Stimulated activated naive CD8-positive, alpha-beta T cell treated with anti-CD3 and anti-CD28 coated beads, Interleukin-15, amount 100 ng/mL, for 72 hours (primary cell): ENCODE measurements around the gene RAB3IL1.

Source experiments
- ATAC-seq: fragments of 150-1000 bp; cut with Tn5 transposase; 2 replicates; pipeline ENCODE4 v1.10.0; 2021; ENCODE audit warnings: mild to moderate bottlenecking, moderate library complexity
- DNase-seq, 2 donors: peaks; one replicate each; pipeline ENCODE4 v3.0.0; 2021 to 2022
- H3K27ac Mint-ChIP-seq, 2 donors: one replicate each; pipeline ENCODE4 v1.8.0; 2022; ENCODE audit warnings: mild to moderate bottlenecking in 2 of 2, mixed read lengths in 2 of 2, moderate library complexity in 2 of 2
- H3K27me3 Mint-ChIP-seq: one replicate; pipeline ENCODE4 v1.8.0; 2022; ENCODE audit warnings: mixed read lengths
- H3K4me1 Mint-ChIP-seq: one replicate; pipeline ENCODE4 v1.8.0; 2022; ENCODE audit warnings: mild to moderate bottlenecking, mixed read lengths
- H3K4me3 Mint-ChIP-seq, 2 donors: one replicate each; pipeline ENCODE4 v1.8.0; 2022; ENCODE audit warnings: mild to moderate bottlenecking in 2 of 2, mixed read lengths in 2 of 2, moderate library complexity in 1 of 2
- H3K9me3 Mint-ChIP-seq, 2 donors: one replicate each; pipeline ENCODE4 v1.8.0; 2022; ENCODE audit warnings: mixed read lengths in 2 of 2

Gene RAB3IL1

DNA sequence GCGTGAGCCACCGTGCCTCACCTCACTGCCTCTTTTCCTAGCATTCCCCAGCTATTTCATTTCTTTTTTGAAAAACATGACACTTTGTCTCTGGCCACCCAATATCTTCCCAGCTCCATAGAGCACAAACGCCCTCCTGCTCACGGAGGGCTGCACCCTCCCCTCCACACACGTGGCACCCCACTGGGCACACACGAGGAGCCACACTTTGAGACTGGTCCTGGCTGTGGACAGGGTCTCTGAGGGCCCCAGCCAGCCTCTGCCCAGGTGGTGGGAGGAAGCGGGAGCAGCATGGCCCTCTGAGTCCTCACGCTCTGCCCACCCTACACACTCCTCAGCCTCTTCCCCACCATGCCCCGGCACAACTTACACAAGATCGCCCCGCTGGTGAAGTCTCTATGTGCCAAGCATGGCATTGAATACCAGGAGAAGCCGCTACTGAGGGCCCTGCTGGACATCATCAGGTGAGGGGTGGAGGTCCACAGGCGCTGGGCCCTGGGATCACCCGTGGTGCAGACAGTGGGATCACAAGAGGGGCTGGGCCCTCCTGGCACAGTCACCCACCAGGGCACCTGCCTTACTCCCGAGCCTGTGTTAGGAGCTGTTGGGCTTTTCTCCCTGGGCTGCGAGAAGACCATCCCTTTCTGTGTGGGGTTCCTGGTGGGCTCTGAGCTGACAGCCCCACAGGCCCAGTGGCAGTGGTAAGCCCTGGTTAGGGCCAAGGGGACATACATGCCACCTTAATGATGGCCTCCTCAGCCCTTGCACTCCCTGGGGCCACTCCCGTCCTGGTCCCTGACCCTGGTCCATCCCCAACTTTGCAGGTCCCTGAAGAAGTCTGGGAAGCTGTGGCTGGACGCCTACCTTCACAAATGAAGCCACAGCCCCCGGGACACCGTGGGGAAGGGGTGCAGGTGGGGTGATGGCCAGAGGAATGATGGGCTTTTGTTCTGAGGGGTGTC lies 52.3 kb downstream of the RAB3IL1 start:
- DNase-seq: no peak
- H3K4me3 Mint-ChIP-seq: no peak overlapping the region
- peaks cover under 1% of the 10 kb centered on the region for H3K27me3 Mint-ChIP-seq
- ATAC-seq: no peak
- H3K27ac Mint-ChIP-seq: peak overlapping the region in 1 of 2 donors; percentile 27
- H3K4me1 Mint-ChIP-seq: peaks cover 5% of the 10 kb centered on the region
- no peaks in the 10 kb centered on the region for H3K9me3 Mint-ChIP-seq

DNA sequence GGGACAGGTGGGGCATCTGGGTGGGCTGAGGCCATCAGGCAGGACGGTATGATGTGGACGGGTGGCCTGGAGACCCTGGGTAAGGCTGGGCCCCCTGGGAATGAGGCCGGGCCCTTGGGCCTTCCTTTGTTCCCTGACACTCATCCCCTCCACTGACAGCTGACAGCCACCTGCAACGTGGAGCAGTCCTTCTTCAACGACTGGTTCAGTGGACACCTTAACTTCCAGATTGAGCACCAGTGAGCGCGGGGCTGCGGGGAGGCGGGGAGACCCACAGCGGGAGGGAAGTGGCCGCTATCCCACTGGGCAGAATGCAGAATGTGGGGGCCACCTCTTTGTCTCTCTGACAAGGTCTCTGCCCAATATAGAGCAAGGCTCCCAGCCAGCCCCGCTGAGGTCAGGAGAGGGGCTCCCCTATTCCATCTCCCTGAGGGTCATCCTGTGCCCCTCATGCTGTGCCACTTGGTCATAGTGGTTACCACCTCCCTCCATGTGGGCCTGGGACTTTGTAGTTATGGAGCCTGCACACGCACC lies 53.8 kb downstream of the RAB3IL1 start:
- H3K4me3 Mint-ChIP-seq: no peak overlapping the region
- H3K4me1 Mint-ChIP-seq: peaks cover 5% of the 10 kb centered on the region
- no peak overlapping the region for H3K27ac Mint-ChIP-seq
- H3K27me3 Mint-ChIP-seq: no peaks in the 10 kb centered on the region
- ATAC-seq (no peak), DNase-seq (no peak)
- H3K9me3 Mint-ChIP-seq: no peaks in the 10 kb centered on the region

DNA sequence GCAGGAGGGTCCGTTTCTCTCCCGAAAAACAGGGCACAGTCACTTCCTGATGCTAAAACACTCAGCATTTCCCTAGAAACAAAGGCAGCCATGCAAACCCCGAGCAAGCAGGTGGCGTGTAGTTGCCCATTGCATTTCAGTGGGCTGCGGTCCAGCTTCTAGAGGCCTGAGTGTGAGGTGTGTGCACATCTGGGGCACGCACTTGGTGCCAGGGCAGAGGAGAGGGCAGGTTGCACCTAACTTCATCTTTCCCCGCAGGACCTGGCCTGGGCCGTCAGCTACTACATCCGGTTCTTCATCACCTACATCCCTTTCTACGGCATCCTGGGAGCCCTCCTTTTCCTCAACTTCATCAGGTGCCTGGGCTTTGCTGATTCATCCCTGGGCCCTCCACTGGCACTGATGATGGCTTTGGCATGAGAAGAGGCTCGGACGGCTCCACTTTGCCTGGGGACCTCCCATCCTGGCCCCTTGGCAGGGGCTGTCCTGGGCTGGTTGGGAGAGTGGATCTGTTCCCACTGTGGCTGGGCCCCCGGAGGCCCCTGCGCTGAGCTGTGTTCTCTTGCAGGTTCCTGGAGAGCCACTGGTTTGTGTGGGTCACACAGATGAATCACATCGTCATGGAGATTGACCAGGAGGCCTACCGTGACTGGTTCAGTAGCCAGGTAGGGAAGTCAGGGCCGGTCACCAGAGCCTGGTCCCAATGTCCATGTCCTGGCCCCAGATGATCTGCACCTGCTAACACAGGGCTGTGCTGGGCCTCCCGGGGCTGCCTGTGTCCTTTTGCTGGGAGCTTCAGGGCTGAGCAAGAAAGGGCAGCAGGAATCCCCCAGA lies 54.4 kb downstream of the RAB3IL1 start:
- no peak for ATAC-seq
- Mint-ChIP-seq H3K9me3 (no peaks in the 10 kb centered on the region), H3K27ac (peak overlapping the region in 1 of 2 donors; percentile 34), H3K4me3 (no peak overlapping the region), H3K4me1 (peaks cover 5% of the 10 kb centered on the region), H3K27me3 (no peaks in the 10 kb centered on the region)
- no peak for DNase-seq

DNA sequence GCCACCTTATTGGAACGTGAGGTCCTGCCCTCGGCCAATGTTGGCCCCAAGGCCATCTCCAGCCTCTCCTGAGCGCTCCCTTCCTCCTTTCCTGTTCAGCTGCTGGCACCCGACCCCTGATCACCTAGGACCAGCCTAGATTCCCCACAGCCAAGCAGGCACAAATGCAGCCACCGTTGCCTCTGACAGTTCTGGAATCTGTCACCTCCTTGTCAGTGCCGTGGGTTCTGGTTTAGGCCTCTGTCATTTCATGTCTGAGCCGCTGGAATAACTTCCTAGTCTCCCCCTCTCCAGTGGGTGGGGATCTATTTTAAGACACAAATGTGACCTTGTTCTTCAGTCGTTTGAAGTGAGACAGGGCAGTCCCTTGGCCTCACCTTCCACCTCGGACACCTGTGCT lies 55.7 kb downstream of the RAB3IL1 start:
- no peak overlapping the region for H3K27ac Mint-ChIP-seq
- ATAC-seq: no peak

DNA sequence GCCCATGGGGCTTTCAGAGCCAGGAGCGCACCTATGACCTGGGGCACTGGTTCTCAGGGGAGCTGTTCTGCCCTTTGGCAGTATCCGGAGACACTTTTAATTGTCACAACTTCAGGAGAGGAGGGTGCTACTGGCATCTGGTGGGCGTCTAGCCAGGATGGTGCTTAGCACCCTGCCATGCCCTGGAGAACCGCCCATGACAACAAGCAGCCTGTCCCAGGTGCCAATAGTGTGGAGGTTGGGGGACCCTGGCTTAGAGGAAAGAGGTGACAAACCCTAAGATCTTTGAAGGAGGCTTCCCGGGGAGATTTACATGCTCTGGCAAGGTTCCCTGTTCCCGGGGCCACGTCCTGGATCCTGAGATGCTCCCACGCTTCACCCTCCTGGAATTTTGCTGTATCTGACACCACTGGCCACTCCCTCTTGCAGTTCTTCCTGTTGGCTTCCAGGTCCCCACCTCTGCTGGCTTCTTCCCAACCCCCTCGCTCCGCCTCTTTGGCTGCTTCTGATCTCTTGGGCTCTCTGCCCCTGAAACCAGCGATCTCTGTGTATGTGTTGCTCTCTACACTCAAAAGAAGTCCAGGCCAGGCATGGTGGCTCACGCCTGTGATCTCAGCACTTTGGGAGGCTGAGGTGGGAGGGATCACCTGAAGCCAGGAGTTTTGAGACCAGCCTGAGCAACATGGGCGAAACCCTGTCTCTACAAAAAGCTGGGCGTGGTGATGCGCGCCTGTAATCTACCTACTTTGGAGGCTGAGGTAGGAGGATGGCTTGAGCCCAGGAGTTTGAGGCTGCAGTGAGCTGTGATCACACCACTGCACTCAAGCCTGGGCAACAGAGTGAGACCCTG lies 57.1 kb downstream of the RAB3IL1 start:
- ATAC-seq: no peak
- DNase-seq: no peak
- Mint-ChIP-seq H3K9me3 (no peaks in the 10 kb centered on the region), H3K4me3 (no peak overlapping the region), H3K4me1 (no peaks in the 10 kb centered on the region), H3K27me3 (no peaks in the 10 kb centered on the region), H3K27ac (peak overlapping the region in 1 of 2 donors; percentile 15)

More for the DNA sequence above, 55.7 kb downstream of the RAB3IL1 start:
- no peaks in the 10 kb centered on the region for H3K27me3 Mint-ChIP-seq
- no peak for DNase-seq
- no peak overlapping the region for H3K4me3 Mint-ChIP-seq
- H3K9me3 Mint-ChIP-seq: no peaks in the 10 kb centered on the region
- H3K4me1 Mint-ChIP-seq: peaks cover 5% of the 10 kb centered on the region

DNA sequence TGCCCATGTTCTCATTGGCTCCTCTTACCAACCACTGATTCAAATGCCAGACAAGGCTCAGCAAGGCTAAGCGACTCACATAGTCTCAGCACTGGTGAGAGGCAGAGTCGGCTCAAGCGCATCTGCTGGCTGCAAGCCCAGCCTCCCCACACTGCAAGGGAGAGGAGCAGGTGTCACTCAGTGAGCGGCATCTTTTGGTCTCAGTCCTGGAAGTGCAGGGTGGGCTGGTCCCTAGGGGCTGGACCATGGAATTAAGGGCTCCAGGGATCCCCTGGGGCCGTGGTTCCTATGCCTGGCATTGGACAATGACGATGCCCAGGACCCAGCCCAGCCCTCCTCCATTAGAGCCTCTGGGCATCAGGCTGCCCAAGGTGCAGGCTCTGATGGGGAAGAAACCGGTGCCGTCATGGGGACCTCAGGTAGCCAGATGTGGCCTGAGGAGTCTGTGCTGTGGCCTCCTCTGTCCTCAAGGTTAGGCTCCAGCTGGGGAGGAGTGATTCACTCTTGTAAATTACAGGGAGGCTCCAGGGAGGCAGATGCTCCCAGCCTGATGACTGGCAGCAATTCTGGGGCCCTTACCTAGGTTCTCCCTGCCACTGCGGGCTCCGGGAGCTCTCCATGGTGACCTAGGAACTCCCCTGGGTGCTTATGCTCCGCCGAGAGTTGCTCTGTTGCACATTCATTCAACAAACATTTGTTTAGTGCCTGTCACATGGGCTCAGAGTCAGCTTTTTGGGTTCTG lies 61.3 kb downstream of the RAB3IL1 start:
- no peaks in the 10 kb centered on the region for H3K27me3 Mint-ChIP-seq
- H3K27ac Mint-ChIP-seq: peak overlapping the region in 1 of 2 donors; percentile 74
- no peaks in the 10 kb centered on the region for H3K9me3 Mint-ChIP-seq
- no peaks in the 10 kb centered on the region for H3K4me1 Mint-ChIP-seq
- no peak overlapping the region for H3K4me3 Mint-ChIP-seq
- DNase-seq (no peak), ATAC-seq (no peak)

DNA sequence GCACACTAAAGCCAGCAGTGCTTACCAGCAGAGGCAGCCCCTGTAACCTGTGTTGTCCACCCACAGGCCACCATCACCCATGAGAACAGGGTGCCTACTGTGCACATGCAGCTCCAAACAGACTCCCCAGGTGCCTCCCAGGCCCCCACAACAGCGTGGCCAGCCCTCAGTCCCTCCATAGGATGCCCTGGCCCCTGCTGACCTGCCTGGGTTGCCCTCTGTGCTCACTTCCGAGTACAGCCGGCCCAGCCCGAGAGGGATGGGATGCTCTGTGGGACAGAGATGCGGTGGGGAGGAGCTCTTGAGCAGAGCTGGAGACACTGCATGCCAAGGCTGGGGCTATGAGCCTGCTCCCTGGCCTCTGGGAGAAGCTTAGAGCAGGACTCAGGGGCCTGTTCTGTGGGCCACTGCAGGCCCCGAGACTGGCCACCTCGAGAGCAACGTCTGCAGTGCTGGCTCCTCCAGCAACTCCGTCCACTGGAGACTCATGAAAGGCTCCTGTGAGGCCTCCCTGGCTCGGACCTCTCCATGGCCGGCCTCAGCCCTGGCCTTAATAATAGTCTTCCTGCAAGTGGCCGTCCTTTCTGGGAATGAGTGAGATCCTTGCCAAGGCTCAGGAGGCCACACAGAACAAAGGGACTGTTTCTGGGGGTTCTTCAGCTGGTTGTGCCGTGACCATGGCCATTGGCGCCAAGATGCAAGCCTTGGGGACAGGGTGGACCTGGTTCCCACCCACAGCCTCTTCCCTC lies 62.2 kb downstream of the RAB3IL1 start:
- ATAC-seq (no peak), DNase-seq (no peak)
- Mint-ChIP-seq H3K27me3 (no peaks in the 10 kb centered on the region), H3K4me3 (no peak overlapping the region), H3K27ac (no peak overlapping the region), H3K9me3 (no peaks in the 10 kb centered on the region), H3K4me1 (no peaks in the 10 kb centered on the region)

DNA sequence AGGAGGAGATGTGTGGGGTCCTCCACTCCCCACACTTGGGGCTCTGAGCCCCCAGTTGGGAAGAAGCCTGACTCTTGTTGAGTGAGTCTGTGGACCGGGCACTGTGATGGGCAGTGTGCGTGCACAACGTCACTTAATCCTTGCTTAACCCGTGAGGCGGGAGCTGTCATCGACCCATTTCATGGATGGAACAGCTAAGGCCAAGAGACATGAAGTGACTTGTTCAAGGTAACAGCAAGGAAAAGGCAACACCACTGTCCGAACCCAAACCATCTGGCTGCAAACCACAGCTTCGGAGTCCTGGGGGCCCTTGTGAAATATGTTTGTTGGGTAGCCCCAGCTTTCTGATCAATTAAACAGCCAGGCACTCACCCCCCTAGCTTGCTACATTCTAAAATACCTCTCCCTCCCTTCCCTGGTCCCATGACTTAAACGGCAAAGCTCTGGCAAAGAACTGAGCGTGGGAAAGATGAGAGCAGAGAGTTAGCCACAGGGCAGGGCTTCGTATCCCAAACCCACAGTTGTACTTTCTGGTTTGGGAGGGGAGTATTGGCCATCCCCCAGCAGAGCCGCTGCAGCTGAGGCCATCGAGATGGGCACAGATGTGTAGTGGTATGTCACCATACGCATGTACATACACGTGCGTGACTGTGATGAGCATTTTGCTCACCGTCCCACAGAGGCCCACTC lies 63.0 kb downstream of the RAB3IL1 start:
- no peaks in the 10 kb centered on the region for H3K4me1 Mint-ChIP-seq
- no peaks in the 10 kb centered on the region for H3K9me3 Mint-ChIP-seq

DNA sequence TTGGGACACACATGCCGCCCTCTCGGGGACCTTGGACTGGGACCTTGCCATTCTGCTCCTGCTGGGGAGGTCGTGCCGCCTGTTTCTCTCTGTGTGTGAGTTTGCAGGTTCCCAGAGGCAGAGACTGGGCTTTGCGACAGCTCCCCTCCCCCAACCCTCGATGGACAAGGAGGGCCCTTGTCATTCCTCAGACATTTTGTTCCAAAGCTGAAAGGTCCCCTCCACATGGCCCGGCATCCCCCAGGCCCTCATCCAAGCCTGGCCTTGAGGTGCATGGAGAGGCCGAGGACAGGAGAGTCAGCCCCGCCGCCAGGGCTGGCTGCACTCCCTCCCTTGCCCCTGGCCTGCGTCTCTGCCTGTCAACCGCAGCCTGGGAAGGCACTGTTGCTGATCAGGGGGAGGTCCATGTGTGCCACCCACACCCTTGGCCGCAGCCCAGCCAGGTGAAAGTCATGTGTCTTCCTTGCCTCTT lies 63.6 kb downstream of the RAB3IL1 start:
- H3K4me1 Mint-ChIP-seq: no peaks in the 10 kb centered on the region
- H3K9me3 Mint-ChIP-seq: no peaks in the 10 kb centered on the region
- peak overlapping the region in 1 of 2 donors; percentile 33 for H3K27ac Mint-ChIP-seq
- ATAC-seq: no peak
- no peak overlapping the region for H3K4me3 Mint-ChIP-seq
- H3K27me3 Mint-ChIP-seq: no peaks in the 10 kb centered on the region
- no peak for DNase-seq

More for the DNA sequence above, 63.0 kb downstream of the RAB3IL1 start:
- peak overlapping the region in 1 of 2 donors; percentile 34 for H3K27ac Mint-ChIP-seq
- H3K4me3 Mint-ChIP-seq: no peak overlapping the region
- no peak for DNase-seq
- H3K27me3 Mint-ChIP-seq: no peaks in the 10 kb centered on the region
- no peak for ATAC-seq

DNA sequence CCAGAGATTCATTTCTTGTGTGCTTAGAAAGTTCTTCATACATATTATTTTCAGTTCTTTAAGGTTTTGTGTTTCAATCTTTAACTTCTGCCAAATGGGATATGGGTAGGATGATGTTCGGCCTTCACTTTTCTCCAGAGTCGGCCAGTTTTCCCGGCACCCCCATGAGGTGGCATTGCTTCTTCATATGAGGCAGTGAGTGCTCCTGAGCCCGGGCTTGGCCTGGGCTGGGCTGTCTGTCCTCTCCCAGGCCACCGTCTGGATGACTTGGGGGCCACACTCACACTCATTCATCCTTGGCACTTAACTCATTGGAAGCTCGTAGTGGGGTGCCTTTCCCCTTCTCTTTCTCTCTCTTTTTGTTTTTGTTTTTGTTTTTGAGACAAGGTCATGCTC lies 65.5 kb downstream of the RAB3IL1 start:
- Mint-ChIP-seq H3K9me3 (no peaks in the 10 kb centered on the region), H3K27ac (peak overlapping the region in 1 of 2 donors; percentile 22), H3K4me1 (no peaks in the 10 kb centered on the region), H3K27me3 (no peaks in the 10 kb centered on the region), H3K4me3 (no peak overlapping the region)
- DNase-seq: no peak
- no peak for ATAC-seq

DNA sequence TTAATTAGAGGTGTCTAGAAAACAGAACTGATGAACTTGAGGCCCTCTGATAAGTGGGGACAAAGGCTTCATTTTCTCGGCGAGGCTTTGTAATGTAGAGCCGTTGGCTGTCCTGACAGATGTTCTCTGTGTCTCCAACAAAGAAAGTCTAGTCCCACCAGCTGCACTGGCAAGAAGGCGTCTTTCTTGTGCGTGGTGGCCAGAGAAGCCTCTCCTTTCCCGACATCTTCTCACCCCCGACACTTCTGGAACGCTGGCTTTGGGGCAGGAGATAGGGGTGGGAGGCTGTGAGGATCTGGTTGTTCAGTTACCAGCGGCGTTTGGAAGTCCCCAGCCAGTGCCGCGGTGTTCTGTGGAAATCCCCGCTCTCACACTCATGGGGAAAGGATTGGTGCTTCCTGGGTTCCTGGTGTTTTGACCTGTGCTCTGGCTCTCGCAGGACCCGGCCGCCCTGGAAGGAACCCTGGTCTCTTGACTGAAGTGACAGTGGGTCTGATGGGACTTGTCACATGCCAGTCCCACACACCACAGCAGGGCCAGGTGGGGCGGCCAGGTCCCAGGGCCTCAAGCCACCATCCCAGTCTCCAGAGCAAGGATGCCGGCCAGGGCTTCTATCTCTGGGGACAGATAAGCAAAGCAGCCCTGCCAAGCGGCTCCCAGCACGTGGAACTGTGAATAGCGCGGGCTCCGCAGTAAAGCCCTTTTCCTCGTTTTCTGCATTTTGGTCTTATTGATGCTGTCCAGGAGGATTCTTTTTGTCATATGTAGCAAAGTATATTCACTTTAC lies 66.1 kb downstream of the RAB3IL1 start:
- no peak for DNase-seq
- no peaks in the 10 kb centered on the region for H3K27me3 Mint-ChIP-seq
- H3K4me1 Mint-ChIP-seq: no peaks in the 10 kb centered on the region
- no peak overlapping the region for H3K4me3 Mint-ChIP-seq
- ATAC-seq: no peak
- no peak overlapping the region for H3K27ac Mint-ChIP-seq
- H3K9me3 Mint-ChIP-seq: no peaks in the 10 kb centered on the region

DNA sequence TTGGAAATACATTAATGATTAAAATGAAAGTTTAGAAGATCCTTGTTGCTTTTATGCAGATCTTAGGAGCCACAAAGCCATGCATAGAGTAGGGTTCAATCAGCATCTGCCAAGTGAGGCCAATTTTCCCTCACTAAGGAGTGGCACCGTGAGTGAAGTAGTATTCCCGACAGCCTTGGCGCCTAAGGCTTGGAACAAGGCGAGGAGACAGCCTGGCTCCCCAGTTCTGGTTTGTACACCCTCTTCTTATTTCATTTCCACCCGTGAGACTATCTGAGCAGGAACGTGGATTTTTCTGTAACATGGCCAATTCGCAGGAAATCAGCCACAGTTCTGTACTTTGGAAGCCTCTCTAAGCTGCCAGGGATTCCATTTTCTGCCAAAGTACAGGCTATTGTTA lies 66.7 kb downstream of the RAB3IL1 start:
- no peaks in the 10 kb centered on the region for H3K4me1 Mint-ChIP-seq
- H3K27me3 Mint-ChIP-seq: no peaks in the 10 kb centered on the region
- H3K27ac Mint-ChIP-seq: no peak overlapping the region
- no peak overlapping the region for H3K4me3 Mint-ChIP-seq
- no peak for ATAC-seq
- H3K9me3 Mint-ChIP-seq: no peaks in the 10 kb centered on the region
- no peak for DNase-seq

DNA sequence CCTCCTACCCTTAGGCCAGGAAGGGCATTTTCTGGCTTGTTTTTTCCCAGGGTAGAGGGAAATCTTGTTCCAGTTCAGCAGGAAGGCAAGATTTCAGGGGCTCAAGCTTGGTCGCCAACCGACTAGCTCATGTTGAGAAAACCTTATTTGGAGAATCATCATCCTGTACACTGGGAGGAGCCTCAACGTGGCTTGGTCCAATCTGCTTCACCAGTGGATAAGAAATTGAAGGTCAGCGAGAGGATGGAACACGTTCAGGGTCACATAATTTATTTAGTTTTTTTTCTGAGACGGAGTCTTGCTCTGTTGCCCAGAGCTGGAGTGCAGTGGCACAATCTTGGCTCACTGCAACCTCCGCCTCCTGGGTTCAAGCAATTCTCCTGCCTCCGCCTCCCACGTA lies 68.7 kb downstream of the RAB3IL1 start:
- peak overlapping the region in 1 of 2 donors; percentile 54 for H3K27ac Mint-ChIP-seq
- DNase-seq: no peak
- H3K9me3 Mint-ChIP-seq: no peaks in the 10 kb centered on the region
- no peaks in the 10 kb centered on the region for H3K27me3 Mint-ChIP-seq
- H3K4me3 Mint-ChIP-seq: no peak overlapping the region
- ATAC-seq: no peak
- no peaks in the 10 kb centered on the region for H3K4me1 Mint-ChIP-seq
